ENCODE measurements around the gene ZSCAN10.
"Not testable (repeated sequence)": the region's sequence is repeated elsewhere in the genome, so short reads cannot be mapped to it uniquely, and the experiment has no call there.

Gene ZSCAN10

DNA sequence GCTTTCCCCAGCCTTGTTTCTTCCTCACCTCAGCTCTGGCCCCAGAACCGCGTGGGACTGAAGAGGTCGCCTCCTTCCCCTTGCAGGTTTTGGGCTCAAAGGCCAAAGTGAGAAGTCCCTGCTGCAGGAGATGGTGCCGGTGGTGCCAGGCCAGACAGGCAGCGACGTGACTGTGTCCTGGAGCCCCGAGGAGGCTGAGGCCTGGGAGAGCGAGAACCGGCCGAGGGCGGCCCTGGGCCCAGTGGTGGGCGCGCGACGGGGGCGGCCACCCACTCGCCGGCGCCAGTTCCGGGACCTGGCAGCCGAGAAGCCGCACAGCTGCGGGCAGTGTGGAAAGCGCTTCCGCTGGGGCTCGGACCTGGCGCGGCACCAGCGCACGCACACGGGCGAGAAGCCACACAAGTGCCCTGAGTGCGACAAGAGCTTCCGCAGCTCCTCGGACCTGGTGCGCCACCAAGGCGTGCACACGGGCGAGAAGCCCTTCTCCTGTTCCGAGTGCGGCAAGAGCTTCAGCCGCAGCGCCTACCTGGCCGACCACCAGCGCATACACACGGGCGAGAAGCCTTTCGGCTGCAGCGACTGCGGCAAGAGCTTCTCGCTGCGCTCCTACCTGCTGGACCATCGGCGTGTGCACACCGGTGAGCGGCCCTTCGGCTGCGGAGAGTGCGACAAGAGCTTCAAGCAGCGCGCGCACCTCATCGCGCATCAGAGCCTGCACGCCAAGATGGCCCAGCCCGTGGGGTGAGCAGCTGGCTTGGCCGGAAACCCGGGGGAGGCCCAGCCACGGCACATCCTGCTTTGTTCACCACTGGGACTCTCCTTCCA, 41.7 kb upstream of the ZSCAN10 start:
- no peak for DNase-seq (ENCODE audit: low read depth in 1 of 2, low spot score in 1 of 2)
- no peaks in the 10 kb centered on the region for H3K27me3 ChIP-seq (ENCODE audit: insufficient read depth, poor library complexity, severe bottlenecking)

DNA sequence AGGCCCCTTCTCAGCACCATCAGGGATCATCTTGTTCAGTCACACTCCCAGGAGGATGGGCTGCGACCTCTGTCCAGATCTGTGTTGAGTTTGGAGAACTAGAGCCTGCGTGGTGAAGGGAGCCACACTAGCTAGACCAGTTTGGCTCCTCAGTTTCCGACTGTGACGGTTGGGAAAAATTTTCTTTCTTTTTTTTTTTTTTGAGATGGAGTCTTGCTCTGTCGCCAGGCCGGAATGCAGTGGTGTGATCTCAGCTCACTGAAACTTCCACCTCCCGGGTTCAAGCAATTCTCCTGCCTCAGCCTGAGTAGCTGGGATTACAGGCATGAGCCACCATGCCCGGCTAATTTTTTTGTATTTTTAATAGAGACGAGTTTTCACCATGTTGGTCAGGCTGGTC, 40.5 kb upstream of the ZSCAN10 start:
- H3K27me3 ChIP-seq (ENCODE audit: insufficient read depth, poor library complexity, severe bottlenecking); H3K4me3 ChIP-seq (replicated peaks; ENCODE audit: insufficient read depth, low read length); DNase-seq (ENCODE audit: low read depth in 1 of 2, low spot score in 1 of 2); H3K27ac ChIP-seq (replicated peaks): not testable (repeated sequence)

More for the DNA sequence above, 41.7 kb upstream of the ZSCAN10 start:
- TF ChIP-seq, protein P1, sequence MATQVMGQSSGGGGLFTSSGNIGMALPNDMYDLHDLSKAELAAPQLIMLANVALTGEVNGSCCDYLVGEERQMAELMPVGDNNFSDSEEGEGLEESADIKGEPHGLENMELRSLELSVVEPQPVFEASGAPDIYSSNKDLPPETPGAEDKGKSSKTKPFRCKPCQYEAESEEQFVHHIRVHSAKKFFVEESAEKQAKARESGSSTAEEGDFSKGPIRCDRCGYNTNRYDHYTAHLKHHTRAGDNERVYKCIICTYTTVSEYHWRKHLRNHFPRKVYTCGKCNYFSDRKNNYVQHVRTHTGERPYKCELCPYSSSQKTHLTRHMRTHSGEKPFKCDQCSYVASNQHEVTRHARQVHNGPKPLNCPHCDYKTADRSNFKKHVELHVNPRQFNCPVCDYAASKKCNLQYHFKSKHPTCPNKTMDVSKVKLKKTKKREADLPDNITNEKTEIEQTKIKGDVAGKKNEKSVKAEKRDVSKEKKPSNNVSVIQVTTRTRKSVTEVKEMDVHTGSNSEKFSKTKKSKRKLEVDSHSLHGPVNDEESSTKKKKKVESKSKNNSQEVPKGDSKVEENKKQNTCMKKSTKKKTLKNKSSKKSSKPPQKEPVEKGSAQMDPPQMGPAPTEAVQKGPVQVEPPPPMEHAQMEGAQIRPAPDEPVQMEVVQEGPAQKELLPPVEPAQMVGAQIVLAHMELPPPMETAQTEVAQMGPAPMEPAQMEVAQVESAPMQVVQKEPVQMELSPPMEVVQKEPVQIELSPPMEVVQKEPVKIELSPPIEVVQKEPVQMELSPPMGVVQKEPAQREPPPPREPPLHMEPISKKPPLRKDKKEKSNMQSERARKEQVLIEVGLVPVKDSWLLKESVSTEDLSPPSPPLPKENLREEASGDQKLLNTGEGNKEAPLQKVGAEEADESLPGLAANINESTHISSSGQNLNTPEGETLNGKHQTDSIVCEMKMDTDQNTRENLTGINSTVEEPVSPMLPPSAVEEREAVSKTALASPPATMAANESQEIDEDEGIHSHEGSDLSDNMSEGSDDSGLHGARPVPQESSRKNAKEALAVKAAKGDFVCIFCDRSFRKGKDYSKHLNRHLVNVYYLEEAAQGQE (IDR thresholded peaks at IDR 0.05; ENCODE audit: insufficient replicate concordance, low read depth), result no peak
- no peak for TF ChIP-seq GABPA (IDR thresholded peaks at IDR 0.05; ENCODE audit: low read depth)
- TF ChIP-seq SPI1 (IDR thresholded peaks at IDR 0.05; ENCODE audit: borderline replicate concordance, low read depth), result no peak
- no peak for TF ChIP-seq POLR2AphosphoS5 (IDR thresholded peaks at IDR 0.05; ENCODE audit: low read depth)
- TF ChIP-seq, protein P2, sequence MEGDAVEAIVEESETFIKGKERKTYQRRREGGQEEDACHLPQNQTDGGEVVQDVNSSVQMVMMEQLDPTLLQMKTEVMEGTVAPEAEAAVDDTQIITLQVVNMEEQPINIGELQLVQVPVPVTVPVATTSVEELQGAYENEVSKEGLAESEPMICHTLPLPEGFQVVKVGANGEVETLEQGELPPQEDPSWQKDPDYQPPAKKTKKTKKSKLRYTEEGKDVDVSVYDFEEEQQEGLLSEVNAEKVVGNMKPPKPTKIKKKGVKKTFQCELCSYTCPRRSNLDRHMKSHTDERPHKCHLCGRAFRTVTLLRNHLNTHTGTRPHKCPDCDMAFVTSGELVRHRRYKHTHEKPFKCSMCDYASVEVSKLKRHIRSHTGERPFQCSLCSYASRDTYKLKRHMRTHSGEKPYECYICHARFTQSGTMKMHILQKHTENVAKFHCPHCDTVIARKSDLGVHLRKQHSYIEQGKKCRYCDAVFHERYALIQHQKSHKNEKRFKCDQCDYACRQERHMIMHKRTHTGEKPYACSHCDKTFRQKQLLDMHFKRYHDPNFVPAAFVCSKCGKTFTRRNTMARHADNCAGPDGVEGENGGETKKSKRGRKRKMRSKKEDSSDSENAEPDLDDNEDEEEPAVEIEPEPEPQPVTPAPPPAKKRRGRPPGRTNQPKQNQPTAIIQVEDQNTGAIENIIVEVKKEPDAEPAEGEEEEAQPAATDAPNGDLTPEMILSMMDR (IDR thresholded peaks at IDR 0.05; ENCODE audit: insufficient read depth, low read length), result no peak
- Histone ChIP-seq H3K4me3 (replicated peaks; ENCODE audit: insufficient read depth, low read length) (no peak overlapping the region), H3K27ac (replicated peaks) (no peak overlapping the region)

DNA sequence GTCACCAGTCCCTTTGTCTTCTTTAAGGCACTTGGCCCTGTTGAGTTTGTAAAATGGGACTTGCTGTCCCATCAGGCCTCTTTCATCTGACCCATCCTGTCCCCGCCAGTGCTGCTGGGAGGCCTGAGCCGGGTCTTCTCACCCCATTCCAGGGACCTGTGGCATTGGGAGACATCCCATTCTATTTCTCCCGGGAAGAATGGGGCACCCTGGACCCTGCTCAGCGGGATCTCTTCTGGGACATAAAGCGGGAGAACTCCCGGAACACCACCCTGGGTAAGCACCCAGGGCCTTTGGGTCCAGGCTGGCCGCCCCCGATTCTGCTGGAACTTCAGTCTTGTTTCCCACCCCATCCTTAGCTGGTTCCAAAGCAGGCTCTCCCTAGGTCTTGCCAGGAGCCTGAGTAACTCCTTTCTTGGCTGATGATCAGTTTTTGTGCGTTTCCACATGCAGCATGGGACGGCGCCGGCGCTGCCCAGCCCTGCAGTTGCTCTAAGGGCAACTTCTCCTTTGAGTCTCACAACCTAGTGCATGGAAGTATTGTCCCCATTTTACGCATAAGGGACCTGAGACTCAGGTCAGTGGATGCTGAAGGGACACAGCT, 39.8 kb upstream of the ZSCAN10 start:
- TF ChIP-seq POLR2AphosphoS5 (IDR thresholded peaks at IDR 0.05; ENCODE audit: low read depth), result no peak
- TF ChIP-seq, protein P1 (IDR thresholded peaks at IDR 0.05; ENCODE audit: insufficient replicate concordance, low read depth), result no peak
- TF ChIP-seq GABPA (IDR thresholded peaks at IDR 0.05; ENCODE audit: low read depth), result no peak
- TF ChIP-seq, protein P2 (IDR thresholded peaks at IDR 0.05; ENCODE audit: insufficient read depth, low read length), result no peak
- no peak for TF ChIP-seq SPI1 (IDR thresholded peaks at IDR 0.05; ENCODE audit: borderline replicate concordance, low read depth)
- DNase-seq (ENCODE audit: low read depth in 1 of 2, low spot score in 1 of 2), result no peak

DNA sequence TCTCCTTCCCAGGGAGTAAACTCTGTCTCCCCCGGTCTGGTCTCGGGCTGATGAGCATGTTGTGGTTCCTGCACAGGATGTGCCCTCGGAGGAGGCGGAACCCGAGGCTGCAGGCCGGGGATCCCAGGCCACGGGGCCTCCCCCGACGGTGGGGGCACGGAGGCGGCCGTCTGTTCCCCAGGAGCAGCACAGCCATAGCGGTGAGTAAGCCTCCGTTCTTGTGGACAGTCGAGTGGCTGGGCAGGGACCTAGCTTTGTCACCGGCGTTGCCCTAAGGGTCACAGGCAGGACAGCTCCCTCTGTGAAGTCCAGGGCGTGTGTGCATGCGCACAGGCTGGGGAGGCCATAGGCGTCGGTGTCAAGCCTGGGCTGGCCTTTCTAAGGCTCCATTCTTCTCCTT, 39.2 kb upstream of the ZSCAN10 start:
- Histone ChIP-seq H3K4me3 (replicated peaks; ENCODE audit: insufficient read depth, low read length) (no peak overlapping the region), H3K27ac (replicated peaks) (no peak overlapping the region), H3K27me3 (ENCODE audit: insufficient read depth, poor library complexity, severe bottlenecking) (no peaks in the 10 kb centered on the region)
- TF ChIP-seq, protein P1 (IDR thresholded peaks at IDR 0.05; ENCODE audit: insufficient replicate concordance, low read depth), result no peak
- no peak for TF ChIP-seq GABPA (IDR thresholded peaks at IDR 0.05; ENCODE audit: low read depth)
- TF ChIP-seq SPI1 (IDR thresholded peaks at IDR 0.05; ENCODE audit: borderline replicate concordance, low read depth), result no peak
- no peak for TF ChIP-seq POLR2AphosphoS5 (IDR thresholded peaks at IDR 0.05; ENCODE audit: low read depth)
- TF ChIP-seq, protein P2 (IDR thresholded peaks at IDR 0.05; ENCODE audit: insufficient read depth, low read length), result no peak
- no peak for DNase-seq (ENCODE audit: low read depth in 1 of 2, low spot score in 1 of 2)

More for the DNA sequence above, 39.8 kb upstream of the ZSCAN10 start:
- no peak overlapping the region for H3K4me3 ChIP-seq (replicated peaks; ENCODE audit: insufficient read depth, low read length)
- H3K27ac ChIP-seq (replicated peaks), result no peak overlapping the region
- no peaks in the 10 kb centered on the region for H3K27me3 ChIP-seq (ENCODE audit: insufficient read depth, poor library complexity, severe bottlenecking)
